Sigmoid colon (tissue), 7 donors: Measurements from ENCODE around the gene TKT. TPM values are rescaled to one million over a fixed set of nuclear protein-coding genes. Genes with fewer than 3 reads are reported as not detected.

Experiments used
- DNase-seq: peaks from one replicate; pipeline ENCODE4 v3.0.0-alpha.2; 2019
- H3K27ac ChIP-seq, 4 donors: fragments of 200-600 bp; sonication (generic); one replicate each; pipeline ENCODE4 v1.5.1; 2016 to 2019; ENCODE audit warnings: mild to moderate bottlenecking in 1 of 4
- H3K27me3 ChIP-seq, 3 donors: fragments of 200-600 bp; sonication (generic); one replicate each; pipeline ENCODE4 v1.5.1; 2019; ENCODE audit warnings: mild to moderate bottlenecking in 1 of 3
- H3K36me3 ChIP-seq, 4 donors: fragments of 200-600 bp; sonication (generic); one replicate each; pipeline ENCODE4 v1.5.1; 2016 to 2019
- H3K4me1 ChIP-seq, 4 donors: fragments of 200-600 bp; sonication (generic); one replicate each; pipeline ENCODE4 v1.5.1; 2017 to 2019
- H3K4me3 ChIP-seq, 4 donors: fragments of 200-600 bp; sonication (generic); one replicate each; pipeline ENCODE4 v1.5.1; 2017 to 2019; ENCODE audit warnings: mild to moderate bottlenecking in 2 of 4, moderate library complexity in 1 of 4
- H3K9me3 ChIP-seq, 4 donors: fragments of 200-600 bp in 3 of 4; sonication (generic) in 3 of 4; one replicate each; pipeline versions ENCODE4 v1.5.1 to v1.6.1; 2013 to 2019
- EP300 ChIP-seq, 4 donors: sonication (generic); formaldehyde crosslinking; IDR thresholded peaks; one replicate each; pipeline ENCODE4 v1.6.1; 2017; ENCODE audit warnings: antibody characterized with exemption in 4 of 4
- POLR2A ChIP-seq, 2 donors: fragments of 450-650 bp; IDR thresholded peaks; one replicate each; pipeline ENCODE4 v1.6.1; 2016; ENCODE audit warnings: antibody characterized with exemption in 2 of 2, mild to moderate bottlenecking in 2 of 2, moderate library complexity in 2 of 2
- POLR2AphosphoS5 ChIP-seq, 4 donors: sonication (generic); formaldehyde crosslinking; IDR thresholded peaks; one replicate each; pipeline ENCODE4 v1.6.1; 2017; ENCODE audit warnings: antibody characterized with exemption in 4 of 4
- WGBS, 2 donors: extraction: QIAGEN DNeasy Blood & Tissue Kit; methylation state at CpG; one replicate each; pipeline ENCODE4 v1.1.7; 2013; 5-methylcytosine and 5-hydroxymethylcytosine counted together
- intact Hi-C: fragments of 100-400 bp; cut with DNase I; formaldehyde crosslinking; loops from one replicate; pipeline ENCODE4 v1.15.1; 2023
- polyA plus RNA-seq, 3 donors: library from polyadenylated mRNA; stranded (reverse); fragments of 200-250 nt; gene quantifications; one replicate each; pipeline ENCODE4 v1.2.3, GENCODE V29; 2013
- total RNA-seq, 4 donors: library from RNA; depleted of rRNA; stranded (reverse); fragments of >200 nt; gene quantifications; one replicate each; pipeline ENCODE4 v1.1.0, GENCODE V29; 2016
- TF ChIP-seq, protein P1 (sequence below), 4 experiments: fragments of 450-650 bp in 3 of 4; fragments of 200-600 bp in 1 of 4; IDR thresholded peaks; one replicate each; pipeline ENCODE4 v1.5.1; 2016 to 2019; ENCODE audit warnings: antibody characterized with exemption in 4 of 4, mild to moderate bottlenecking in 3 of 4, moderate library complexity in 2 of 4
- donor health status: healthy with polysubstance abuse.
- donor health status: Bipolar disorder and iron deficiency.
- donor health status: healthy.

Gene TKT
- total and polyA plus RNA-seq, 7 donors: 88.9 to 305 (median 184) TPM

GRCh38 chr3:53295410-53295809 is 39.6 kb upstream of the TKT start:
- Histone ChIP-seq H3K27ac (no peak overlapping the region), H3K4me3 (no peak overlapping the region), H3K9me3 (no peaks in the 10 kb centered on the region), H3K4me1 (peaks cover 0 to 10% (median 9%) of the 10 kb centered on the region in 4 donors), H3K27me3 (no peaks in the 10 kb centered on the region), H3K36me3 (peaks cover 0 to 60% (median 11%) of the 10 kb centered on the region in 4 donors)
- intact Hi-C loops: no loop called here
- no peak for DNase-seq
- 90 to 100% methylated on average over 1 of the region's 1 CpG for WGBS, 2 donors
- TF ChIP-seq EP300 (IDR thresholded peaks at IDR 0.05): no peak
- TF ChIP-seq POLR2A (IDR thresholded peaks at IDR 0.05): no peak
- TF ChIP-seq, protein P1, sequence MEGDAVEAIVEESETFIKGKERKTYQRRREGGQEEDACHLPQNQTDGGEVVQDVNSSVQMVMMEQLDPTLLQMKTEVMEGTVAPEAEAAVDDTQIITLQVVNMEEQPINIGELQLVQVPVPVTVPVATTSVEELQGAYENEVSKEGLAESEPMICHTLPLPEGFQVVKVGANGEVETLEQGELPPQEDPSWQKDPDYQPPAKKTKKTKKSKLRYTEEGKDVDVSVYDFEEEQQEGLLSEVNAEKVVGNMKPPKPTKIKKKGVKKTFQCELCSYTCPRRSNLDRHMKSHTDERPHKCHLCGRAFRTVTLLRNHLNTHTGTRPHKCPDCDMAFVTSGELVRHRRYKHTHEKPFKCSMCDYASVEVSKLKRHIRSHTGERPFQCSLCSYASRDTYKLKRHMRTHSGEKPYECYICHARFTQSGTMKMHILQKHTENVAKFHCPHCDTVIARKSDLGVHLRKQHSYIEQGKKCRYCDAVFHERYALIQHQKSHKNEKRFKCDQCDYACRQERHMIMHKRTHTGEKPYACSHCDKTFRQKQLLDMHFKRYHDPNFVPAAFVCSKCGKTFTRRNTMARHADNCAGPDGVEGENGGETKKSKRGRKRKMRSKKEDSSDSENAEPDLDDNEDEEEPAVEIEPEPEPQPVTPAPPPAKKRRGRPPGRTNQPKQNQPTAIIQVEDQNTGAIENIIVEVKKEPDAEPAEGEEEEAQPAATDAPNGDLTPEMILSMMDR (IDR thresholded peaks at IDR 0.05): no peak
- TF ChIP-seq POLR2AphosphoS5 (IDR thresholded peaks at IDR 0.05): no peak

- no peak overlapping the region for H3K27ac ChIP-seq
- no peak for DNase-seq
- WGBS, 2 donors: 92 to 94% methylated on average over 8 of the region's 8 CpGs
- no peak overlapping the region for H3K4me3 ChIP-seq
- no peaks in the 10 kb centered on the region for H3K27me3 ChIP-seq
- H3K4me1 ChIP-seq: peaks cover 0 to 5% (median under 1%) of the 10 kb centered on the region in 4 donors
- H3K9me3 ChIP-seq: no peaks in the 10 kb centered on the region
- TF ChIP-seq EP300 (IDR thresholded peaks at IDR 0.05) (no peak), POLR2AphosphoS5 (IDR thresholded peaks at IDR 0.05) (no peak), POLR2A (IDR thresholded peaks at IDR 0.05) (no peak)
- TF ChIP-seq, protein P1 (IDR thresholded peaks at IDR 0.05): no peak
- peaks cover 0 to 59% (median 10%) of the 10 kb centered on the region in 4 donors for H3K36me3 ChIP-seq
- intact Hi-C loops: no loop called here
Observed at GRCh38 chr3:53293867-53294266, 38.0 kb upstream of the TKT start.

DNA sequence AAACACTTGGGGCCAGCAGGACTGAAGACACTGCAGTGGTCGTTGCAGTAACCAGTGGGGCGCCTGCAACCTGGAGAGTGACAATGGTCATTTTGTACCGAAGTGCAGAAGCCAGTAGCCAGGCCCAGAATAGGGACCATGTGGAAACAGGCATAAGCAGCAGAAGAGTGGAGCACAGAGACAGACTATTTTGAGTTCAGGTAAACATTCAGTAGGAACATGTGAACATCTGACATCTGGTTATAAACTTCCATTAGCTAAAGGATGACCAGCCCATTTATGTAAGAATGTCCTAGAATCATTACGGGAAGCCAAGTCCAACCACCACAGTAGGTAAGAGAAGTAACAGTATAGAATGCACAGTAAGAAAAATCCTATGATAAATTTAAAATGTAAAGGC is 32.4 kb upstream of the TKT start:
- no peak for DNase-seq
- H3K27ac ChIP-seq: peak overlapping the region; percentile 69 to 78 (median 75)

GRCh38 chr3:53287131-53287629 is 31.4 kb upstream of the TKT start:
- WGBS, 2 donors: 64 to 85% methylated on average over 4 of the region's 4 CpGs

More for the DNA sequence above, 32.4 kb upstream of the TKT start:
- Histone ChIP-seq H3K27me3 (no peaks in the 10 kb centered on the region), H3K4me3 (no peak overlapping the region), H3K9me3 (no peaks in the 10 kb centered on the region), H3K36me3 (peaks cover 0 to 43% (median 10%) of the 10 kb centered on the region in 4 donors), H3K4me1 (peaks cover 0 to 34% (median 25%) of the 10 kb centered on the region in 4 donors)
- intact Hi-C loops: no loop called here
- TF ChIP-seq, protein P1 (IDR thresholded peaks at IDR 0.05): no peak
- TF ChIP-seq POLR2AphosphoS5 (IDR thresholded peaks at IDR 0.05): peak in 3 of 4 donors; percentile 14 to 68 (median 35)
- TF ChIP-seq EP300 (IDR thresholded peaks at IDR 0.05): peak in 1 of 4 donors; percentile 77
- 82 to 89% methylated on average over 4 of the region's 4 CpGs for WGBS, 2 donors

More at GRCh38 chr3:53287131-53287629, 31.4 kb upstream of the TKT start:
- Histone ChIP-seq H3K36me3 (peaks cover 0 to 38% (median 6%) of the 10 kb centered on the region in 4 donors), H3K4me1 (peaks cover 0 to 34% (median 25%) of the 10 kb centered on the region in 4 donors), H3K4me3 (no peak overlapping the region), H3K27me3 (no peaks in the 10 kb centered on the region), H3K9me3 (no peaks in the 10 kb centered on the region), H3K27ac (peak overlapping the region; percentile 69 to 78 (median 75))
- no peak for TF ChIP-seq POLR2AphosphoS5 (IDR thresholded peaks at IDR 0.05)
- TF ChIP-seq POLR2A (IDR thresholded peaks at IDR 0.05): no peak
- TF ChIP-seq, protein P1 (IDR thresholded peaks at IDR 0.05): no peak
- no peak for TF ChIP-seq EP300 (IDR thresholded peaks at IDR 0.05)
- intact Hi-C loops: no loop called here
- DNase-seq: no peak
